ENCODE data around the gene SERPINA5. TPM values are rescaled to one million over a fixed set of nuclear protein-coding genes. Genes with fewer than 3 reads are reported as not detected.

Gene SERPINA5
- total and polyA plus RNA-seq, 2 of the 13 experiments (the other 11 are each of a cell fraction or from before 2014, with no cell fraction given) = 449 to 498 TPM

DNA sequence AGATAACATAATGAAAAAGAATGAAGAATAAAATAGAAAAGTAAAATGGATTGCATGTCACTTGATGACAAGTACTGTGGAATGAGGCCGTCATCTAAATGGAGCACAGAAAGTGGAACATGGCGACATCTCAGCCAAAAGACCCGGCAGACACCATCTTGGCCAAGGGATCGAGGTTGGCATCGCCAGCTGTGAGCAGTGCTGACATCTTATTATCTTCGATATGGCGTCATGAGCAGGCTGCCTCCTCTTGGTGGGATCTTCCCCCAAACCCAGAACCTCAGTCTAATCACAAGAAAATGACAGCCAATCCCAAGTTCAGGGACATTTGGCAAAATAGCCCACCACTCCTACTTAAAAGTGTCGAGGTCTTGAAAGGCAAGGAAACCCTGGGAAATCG, 15.1 kb downstream of the SERPINA5 start (continued):
- TF ChIP-seq, protein P1, sequence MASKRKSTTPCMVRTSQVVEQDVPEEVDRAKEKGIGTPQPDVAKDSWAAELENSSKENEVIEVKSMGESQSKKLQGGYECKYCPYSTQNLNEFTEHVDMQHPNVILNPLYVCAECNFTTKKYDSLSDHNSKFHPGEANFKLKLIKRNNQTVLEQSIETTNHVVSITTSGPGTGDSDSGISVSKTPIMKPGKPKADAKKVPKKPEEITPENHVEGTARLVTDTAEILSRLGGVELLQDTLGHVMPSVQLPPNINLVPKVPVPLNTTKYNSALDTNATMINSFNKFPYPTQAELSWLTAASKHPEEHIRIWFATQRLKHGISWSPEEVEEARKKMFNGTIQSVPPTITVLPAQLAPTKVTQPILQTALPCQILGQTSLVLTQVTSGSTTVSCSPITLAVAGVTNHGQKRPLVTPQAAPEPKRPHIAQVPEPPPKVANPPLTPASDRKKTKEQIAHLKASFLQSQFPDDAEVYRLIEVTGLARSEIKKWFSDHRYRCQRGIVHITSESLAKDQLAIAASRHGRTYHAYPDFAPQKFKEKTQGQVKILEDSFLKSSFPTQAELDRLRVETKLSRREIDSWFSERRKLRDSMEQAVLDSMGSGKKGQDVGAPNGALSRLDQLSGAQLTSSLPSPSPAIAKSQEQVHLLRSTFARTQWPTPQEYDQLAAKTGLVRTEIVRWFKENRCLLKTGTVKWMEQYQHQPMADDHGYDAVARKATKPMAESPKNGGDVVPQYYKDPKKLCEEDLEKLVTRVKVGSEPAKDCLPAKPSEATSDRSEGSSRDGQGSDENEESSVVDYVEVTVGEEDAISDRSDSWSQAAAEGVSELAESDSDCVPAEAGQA (IDR thresholded peaks at IDR 0.05; ENCODE audit: low read depth) = no peak
- TF ChIP-seq, protein P1 (CRISPR knock-in tag; IDR thresholded peaks at IDR 0.05; ENCODE audit: borderline replicate concordance) = no peak
- no peak for TF ChIP-seq HES4 (CRISPR knock-in tag; IDR thresholded peaks at IDR 0.05; ENCODE audit: borderline replicate concordance)
- no peak for TF ChIP-seq ZFP82 (CRISPR knock-in tag; IDR thresholded peaks at IDR 0.05; ENCODE audit: borderline replicate concordance)
- TF ChIP-seq ZFAT (CRISPR knock-in tag; conservative IDR thresholded peaks at IDR 0.05) = no peak
- TF ChIP-seq PTBP1 (IDR thresholded peaks at IDR 0.05; ENCODE audit: low read depth, low read length, poor library complexity, severe bottlenecking) = no peak
- TF ChIP-seq ZNF75D (CRISPR knock-in tag; IDR thresholded peaks at IDR 0.05; ENCODE audit: borderline replicate concordance) = no peak
- TF ChIP-seq, protein P2, sequence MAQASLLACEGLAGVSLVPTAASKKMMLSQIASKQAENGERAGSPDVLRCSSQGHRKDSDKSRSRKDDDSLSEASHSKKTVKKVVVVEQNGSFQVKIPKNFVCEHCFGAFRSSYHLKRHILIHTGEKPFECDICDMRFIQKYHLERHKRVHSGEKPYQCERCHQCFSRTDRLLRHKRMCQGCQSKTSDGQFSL (CRISPR knock-in tag; IDR thresholded peaks at IDR 0.05) = no peak
- TF ChIP-seq ZNF678 (CRISPR knock-in tag; IDR thresholded peaks at IDR 0.05) = no peak
- no peak for TF ChIP-seq TOE1 (CRISPR knock-in tag; IDR thresholded peaks at IDR 0.05)
